ENCODE data around the gene DMRTB1.

DMRTB1 gene

GRCh38 chr1:53485478-53486394 is 26.5 kb downstream of the DMRTB1 start:
- DNase-seq (ENCODE audit: low read depth in 2 of 2), result peak; percentile 57 to 70

- DNase-seq (ENCODE audit: low read depth in 2 of 2), result no peak
Measured at GRCh38 chr1:53486395-53487026, 27.3 kb downstream of the DMRTB1 start.

- no peak for DNase-seq (ENCODE audit: low read depth in 2 of 2)
Measured at GRCh38 chr1:53490351-53490750, 31.2 kb downstream of the DMRTB1 start.

GRCh38 chr1:53495633-53496345 is 36.6 kb downstream of the DMRTB1 start:
- DNase-seq (ENCODE audit: low read depth in 2 of 2), result no peak

- DNase-seq (ENCODE audit: low read depth in 2 of 2), result no peak
Measured at GRCh38 chr1:53498555-53499131, 39.4 kb downstream of the DMRTB1 start.

- DNase-seq (ENCODE audit: low read depth in 2 of 2), result no peak
Measured at GRCh38 chr1:53499257-53500203, 40.3 kb downstream of the DMRTB1 start.

- DNase-seq (ENCODE audit: low read depth in 2 of 2), result no peak
Measured at GRCh38 chr1:53500204-53501064, 41.2 kb downstream of the DMRTB1 start.

- no peak for DNase-seq (ENCODE audit: low read depth in 2 of 2)
Measured at GRCh38 chr1:53501065-53502005, 42.1 kb downstream of the DMRTB1 start.

GRCh38 chr1:53502641-53503432 is 43.6 kb downstream of the DMRTB1 start:
- no peak for DNase-seq (ENCODE audit: low read depth in 2 of 2)

GRCh38 chr1:53503433-53504217 is 44.4 kb downstream of the DMRTB1 start:
- no peak for DNase-seq (ENCODE audit: low read depth in 2 of 2)

- DNase-seq (ENCODE audit: low read depth in 2 of 2), result no peak
Measured at GRCh38 chr1:53504901-53505300, 45.7 kb downstream of the DMRTB1 start.

- no peak for DNase-seq (ENCODE audit: low read depth in 2 of 2)
Measured at GRCh38 chr1:53505401-53505800, 46.2 kb downstream of the DMRTB1 start.

GRCh38 chr1:53505891-53506290 is 46.7 kb downstream of the DMRTB1 start:
- no peak for DNase-seq (ENCODE audit: low read depth in 2 of 2)

GRCh38 chr1:53506355-53507050 is 47.3 kb downstream of the DMRTB1 start:
- no peak for DNase-seq (ENCODE audit: low read depth in 2 of 2)

- DNase-seq (ENCODE audit: low read depth in 2 of 2), result no peak
Measured at GRCh38 chr1:53507116-53507820, 48.1 kb downstream of the DMRTB1 start.
